ENCODE data around the gene NRXN3. TPM values are rescaled to one million over a fixed set of nuclear protein-coding genes. Genes with fewer than 3 reads are reported as not detected.

Gene NRXN3
- total RNA-seq, 1 experiment from 2014 or later = not detected

DNA sequence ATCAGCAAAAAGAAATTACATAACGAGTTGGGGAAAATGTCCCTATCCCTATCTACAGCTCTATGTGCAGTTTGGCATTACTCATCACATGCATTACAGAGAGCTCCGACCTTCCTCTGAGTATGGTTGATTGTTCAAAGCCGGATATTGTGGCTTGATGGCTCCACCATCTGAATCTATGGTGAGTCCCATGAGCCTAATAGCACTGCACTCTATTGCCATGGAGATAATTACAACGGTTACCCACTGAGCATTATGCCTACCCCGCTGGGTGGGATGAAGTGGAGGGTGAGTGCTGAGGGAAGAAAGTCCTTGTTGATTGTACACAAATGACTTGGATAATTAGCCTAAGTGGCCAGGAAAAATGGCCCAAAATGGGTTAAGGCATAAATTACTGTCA, 800.5 kb downstream of the NRXN3 start (continued):
- no peak for TF ChIP-seq REST (IDR thresholded peaks at IDR 0.05; ENCODE audit: low read depth)

DNA sequence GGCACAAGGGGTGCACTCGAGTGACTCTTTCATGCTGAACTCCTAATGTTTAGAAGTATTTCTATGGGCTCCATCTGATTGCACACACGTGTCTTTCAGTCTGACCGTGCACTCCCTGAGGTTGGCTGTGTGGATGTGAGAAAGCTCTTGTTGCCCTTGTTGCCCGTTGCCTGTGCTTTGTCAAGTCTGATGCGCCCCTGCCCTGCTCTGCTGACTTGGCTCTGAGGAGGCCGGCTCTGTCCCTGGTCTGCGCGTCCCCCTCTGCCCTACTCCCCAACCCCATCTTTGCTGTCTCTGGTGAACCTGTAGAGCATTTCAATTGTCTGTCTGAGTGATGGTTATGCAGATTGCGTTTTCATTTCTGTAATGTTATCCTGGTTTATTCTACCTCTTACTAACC, 802.3 kb downstream of the NRXN3 start:
- DNase-seq (ENCODE audit: low read depth, low spot score) (no peak), ATAC-seq (no peak)
- BruUV-seq (replicated peaks) = no TSS peak
- no peak overlapping the region for H3K4me3 ChIP-seq (replicated peaks in 1 of 2; ENCODE audit: low read depth in 1 of 2, low read length in 2 of 2)
- H3K9ac ChIP-seq (ENCODE audit: low read length) = no peak overlapping the region
- CTCF ChIA-PET = no interaction called here
- no peaks in the 10 kb centered on the region for H3K4me1 ChIP-seq (ENCODE audit: control insufficient read depth in 1 of 2, insufficient read depth in 2 of 2, low read length in 2 of 2)
- H3K27me3 ChIP-seq (ENCODE audit: insufficient read depth, low read length) = no peaks in the 10 kb centered on the region
- no peaks in the 10 kb centered on the region for H3K9me2 ChIP-seq (ENCODE audit: insufficient read depth)
- H3K9me3 ChIP-seq (ENCODE audit: control insufficient read depth in 1 of 2, insufficient read depth in 1 of 2, low read depth in 1 of 2, low read length in 2 of 2) = peaks cover 0 to 5% of the 10 kb centered on the region in 2 experiments; a peak in 1 of 4 replicates
- intact Hi-C loops (cut with micrococcal nuclease) = no loop called here
- POLR2A ChIA-PET = no interaction called here
- H4K20me1 ChIP-seq (ENCODE audit: insufficient read depth) = no peaks in the 10 kb centered on the region
- no peak overlapping the region for H3K4me2 ChIP-seq (ENCODE audit: low read length)
- no peak overlapping the region for H2AFZ ChIP-seq (ENCODE audit: low read depth, low read length, poor library complexity, severe bottlenecking)
- RAD21 ChIA-PET (ENCODE audit: low non-redundant PET in 1 of 2, low total read pairs in 2 of 2, uncharacterized antibody in 2 of 2, unreplicated experiment in 2 of 2) = no interaction called here
- H3K27ac ChIP-seq (ENCODE audit: low read depth, low read length) = no peak overlapping the region
- H3K79me2 ChIP-seq (ENCODE audit: insufficient read depth, low read length) = no peaks in the 10 kb centered on the region
- H3K36me3 ChIP-seq (ENCODE audit: control insufficient read depth in 1 of 2, insufficient read depth in 2 of 2, low read length in 2 of 2) = no peaks in the 10 kb centered on the region
- TF ChIP-seq SIN3A (IDR thresholded peaks at IDR 0.05; ENCODE audit: low read depth) (no peak), ZNF274 (IDR thresholded peaks at IDR 0.05; ENCODE audit: low read depth, low read length) (no peak), SP1 (IDR thresholded peaks at IDR 0.05; ENCODE audit: low read depth) (no peak), ELF1 (IDR thresholded peaks at IDR 0.05; ENCODE audit: borderline replicate concordance, low read depth) (no peak), POLR2AphosphoS5 (IDR thresholded peaks at IDR 0.05; ENCODE audit: low read depth, low read length) (no peak), YY1 (IDR thresholded peaks at IDR 0.05; ENCODE audit: extremely low read depth, insufficient replicate concordance, low read depth, low read length) (no peak), ZBTB33 (IDR thresholded peaks at IDR 0.05; ENCODE audit: extremely low read depth, insufficient replicate concordance, low read length) (no peak), CEBPB (IDR thresholded peaks at IDR 0.05; ENCODE audit: low read depth) (no peak), RAD21 (IDR thresholded peaks at IDR 0.05; ENCODE audit: low read depth) (no peak), JUND (IDR thresholded peaks at IDR 0.05) (no peak), EZH2phosphoT487 (IDR thresholded peaks at IDR 0.05; ENCODE audit: borderline replicate concordance) (no peak), TCF7L2 (IDR thresholded peaks at IDR 0.05; ENCODE audit: borderline replicate concordance, extremely low read depth, insufficient read depth, insufficient read length) (no peak), POLR2A (IDR thresholded peaks at IDR 0.05; ENCODE audit: borderline replicate concordance, extremely low read depth, insufficient read depth, insufficient read length) (no peak), CBX3 (IDR thresholded peaks at IDR 0.05; ENCODE audit: low read depth) (no peak)
- TF ChIP-seq, protein P1, sequence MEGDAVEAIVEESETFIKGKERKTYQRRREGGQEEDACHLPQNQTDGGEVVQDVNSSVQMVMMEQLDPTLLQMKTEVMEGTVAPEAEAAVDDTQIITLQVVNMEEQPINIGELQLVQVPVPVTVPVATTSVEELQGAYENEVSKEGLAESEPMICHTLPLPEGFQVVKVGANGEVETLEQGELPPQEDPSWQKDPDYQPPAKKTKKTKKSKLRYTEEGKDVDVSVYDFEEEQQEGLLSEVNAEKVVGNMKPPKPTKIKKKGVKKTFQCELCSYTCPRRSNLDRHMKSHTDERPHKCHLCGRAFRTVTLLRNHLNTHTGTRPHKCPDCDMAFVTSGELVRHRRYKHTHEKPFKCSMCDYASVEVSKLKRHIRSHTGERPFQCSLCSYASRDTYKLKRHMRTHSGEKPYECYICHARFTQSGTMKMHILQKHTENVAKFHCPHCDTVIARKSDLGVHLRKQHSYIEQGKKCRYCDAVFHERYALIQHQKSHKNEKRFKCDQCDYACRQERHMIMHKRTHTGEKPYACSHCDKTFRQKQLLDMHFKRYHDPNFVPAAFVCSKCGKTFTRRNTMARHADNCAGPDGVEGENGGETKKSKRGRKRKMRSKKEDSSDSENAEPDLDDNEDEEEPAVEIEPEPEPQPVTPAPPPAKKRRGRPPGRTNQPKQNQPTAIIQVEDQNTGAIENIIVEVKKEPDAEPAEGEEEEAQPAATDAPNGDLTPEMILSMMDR (IDR thresholded peaks at IDR 0.05 in 2 of 3, conservative IDR thresholded peaks at IDR 0.05 in 1 of 3; ENCODE audit: borderline replicate concordance in 1 of 3, insufficient read depth in 1 of 3, low read depth in 2 of 3, low read length in 2 of 3) = no peak

All from HCT116 (cell line).